A673 (cell line): ENCODE results near the gene SUMO3.

Experiments
- CTCF ChIP-seq: fragments of 300-800, 200-600 bp; sonication (generic); conservative IDR thresholded peaks from 2 replicates; pipeline ENCODE4 v1.5.1; 2017; ENCODE audit warnings: low read depth, mild to moderate bottlenecking, antibody characterized with exemption, low read length, moderate library complexity, mixed read lengths
- EZH2 ChIP-seq: fragments of 200-600 bp; sonication (generic); IDR thresholded peaks from 2 replicates; pipeline ENCODE4 v1.6.1; 2017; ENCODE audit warnings: borderline replicate concordance, low read depth, mild to moderate bottlenecking, mixed read lengths, antibody characterized with exemption, low read length; ENCODE audit not compliant: poor library complexity, severe bottlenecking

DNA sequence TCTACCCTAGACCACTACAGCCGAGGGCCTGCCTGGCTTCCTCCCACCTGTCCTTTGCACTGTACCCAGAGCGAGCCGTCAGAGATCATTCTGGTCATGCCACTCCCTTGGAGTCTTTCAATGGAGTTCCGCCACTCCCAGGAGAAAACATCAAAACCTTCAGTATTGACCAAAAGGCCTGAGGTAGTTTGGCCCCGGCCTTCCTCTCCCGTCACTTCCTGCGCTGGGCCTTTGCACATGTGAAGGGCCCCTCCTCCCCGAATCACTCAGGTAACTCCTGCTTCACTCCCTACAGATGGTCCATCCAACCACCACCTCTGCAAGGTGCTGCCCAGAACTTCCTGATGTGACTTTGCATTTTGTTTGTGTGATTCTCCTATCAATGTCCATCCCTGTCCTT lies 42.9 kb downstream of the SUMO3 start:
- no peak for TF ChIP-seq CTCF
- TF ChIP-seq EZH2: no peak
